ENCODE results near the gene CEP192.

DNA sequence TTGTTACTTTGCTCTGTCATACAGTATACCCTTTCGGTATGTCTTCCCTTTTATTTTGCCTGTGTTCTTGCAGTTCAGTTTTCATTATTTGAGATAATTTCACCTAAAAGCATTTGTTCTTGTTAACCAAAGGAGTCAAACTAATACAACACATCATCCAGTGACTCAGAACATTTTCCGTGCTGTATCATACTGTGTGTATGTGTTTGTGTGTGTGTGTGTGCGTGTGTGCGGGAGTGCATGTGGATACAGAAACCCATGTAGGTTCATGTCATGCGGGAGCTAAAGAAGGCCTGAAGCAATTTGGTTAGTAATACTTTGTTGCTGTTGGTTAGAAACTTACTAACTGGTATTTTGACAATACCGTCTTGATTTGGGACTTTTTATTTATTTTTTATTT lies 60.0 kb downstream of the CEP192 start:
- TF ChIP-seq EP300 (IDR thresholded peaks at IDR 0.05; ENCODE audit: borderline replicate concordance) (no peak), TAF1 (IDR thresholded peaks at IDR 0.05; ENCODE audit: low read depth) (no peak), YY1 (IDR thresholded peaks at IDR 0.05; ENCODE audit: low read depth) (no peak), TCF12 (IDR thresholded peaks at IDR 0.05; ENCODE audit: low read depth) (no peak)
- TF ChIP-seq, protein P1, sequence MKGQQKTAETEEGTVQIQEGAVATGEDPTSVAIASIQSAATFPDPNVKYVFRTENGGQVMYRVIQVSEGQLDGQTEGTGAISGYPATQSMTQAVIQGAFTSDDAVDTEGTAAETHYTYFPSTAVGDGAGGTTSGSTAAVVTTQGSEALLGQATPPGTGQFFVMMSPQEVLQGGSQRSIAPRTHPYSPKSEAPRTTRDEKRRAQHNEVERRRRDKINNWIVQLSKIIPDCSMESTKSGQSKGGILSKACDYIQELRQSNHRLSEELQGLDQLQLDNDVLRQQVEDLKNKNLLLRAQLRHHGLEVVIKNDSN (IDR thresholded peaks at IDR 0.05): no peak
